BLaER1 treated with 17β-estradiol and CSF1 and Interleukin-3, amounts not matched to agents 10 nM and 100 nM (cell line): ENCODE measurements around the gene BANP.
"Not testable (repeated sequence)": the region's sequence is repeated elsewhere in the genome, so short reads cannot be mapped to it uniquely, and the experiment has no call there.

Experiments used
- H3K27ac ChIP-seq, 11 experiments: shearing (Covaris generic); formaldehyde crosslinking; 2 replicates each; pipeline ENCODE4 v1.8.1; 2022
- H3K27me3 ChIP-seq, 11 experiments: shearing (Covaris generic); formaldehyde crosslinking; 2 replicates each; pipeline ENCODE4 v1.8.1; 2022
- H3K36me3 ChIP-seq, 11 experiments: shearing (Covaris generic); formaldehyde crosslinking; 2 replicates each; pipeline ENCODE4 v1.8.1; 2022
- H3K4me1 ChIP-seq, 10 experiments: shearing (Covaris generic); formaldehyde crosslinking; 2 replicates each; pipeline ENCODE4 v1.8.1; 2022
- H3K4me2 ChIP-seq, 11 experiments: shearing (Covaris generic); formaldehyde crosslinking; 2 replicates each; pipeline ENCODE4 v1.8.1; 2022
- H3K4me3 ChIP-seq, 10 experiments: shearing (Covaris generic); formaldehyde crosslinking; 2 replicates each; pipeline ENCODE4 v1.8.1; 2022
- H3K9ac ChIP-seq, 11 experiments: shearing (Covaris generic); formaldehyde crosslinking; 2 replicates each; pipeline ENCODE4 v1.8.1; 2022
- H3K9me3 ChIP-seq, 11 experiments: shearing (Covaris generic); formaldehyde crosslinking; replicated peaks in 1 of 11; 2 replicates each; pipeline ENCODE4 v1.8.1; 2022
- H4K20me1 ChIP-seq, 11 experiments: shearing (Covaris generic); formaldehyde crosslinking; 2 replicates each; pipeline ENCODE4 v1.8.1; 2022
- Cebpa-rat ChIP-seq, 11 experiments: shearing (Covaris generic); IDR thresholded peaks; 2 replicates each; pipeline ENCODE4 v1.8.1; 2022

Gene BANP

GRCh38 chr16:87936375-87937230 is 14.6 kb upstream of the BANP start, which contains the start of gene CA5A:
Gene CA5A (minus strand): TSS chr16:87936529. CDS start chr16:87936450, 79 bp downstream.
- peak within 1 kb of the TSS in 7 of 11 experiments; percentile 14 to 60 (median 53); a peak in 8 of 22 replicates for H3K4me2 ChIP-seq
- no peaks in the 10 kb centered on the region; a peak in 1 of 22 replicates for H4K20me1 ChIP-seq
- H3K27ac ChIP-seq: no peak within 1 kb of the TSS
- no peaks in the 10 kb centered on the region for H3K36me3 ChIP-seq
- no peak within 1 kb of the TSS for H3K4me3 ChIP-seq
- H3K9me3 ChIP-seq: no peaks in the 10 kb centered on the region
- H3K4me1 ChIP-seq: peaks cover 0 to 9% (median 6%) of the 10 kb centered on the region in 10 experiments; a peak in 13 of 20 replicates
- no peaks in the 10 kb centered on the region for H3K27me3 ChIP-seq
- TF ChIP-seq Cebpa-rat (IDR thresholded peaks at IDR 0.05): no peak
- H3K9ac ChIP-seq: no peak within 1 kb of the TSS

GRCh38 chr16:87937231-87937542 is 14.0 kb upstream of the BANP start:
- not testable (repeated sequence) for H3K4me3 ChIP-seq, H3K36me3 ChIP-seq, H3K4me2 ChIP-seq, H3K27me3 ChIP-seq, H4K20me1 ChIP-seq, H3K27ac ChIP-seq, H3K9ac ChIP-seq, H3K4me1 ChIP-seq, H3K9me3 ChIP-seq

DNA sequence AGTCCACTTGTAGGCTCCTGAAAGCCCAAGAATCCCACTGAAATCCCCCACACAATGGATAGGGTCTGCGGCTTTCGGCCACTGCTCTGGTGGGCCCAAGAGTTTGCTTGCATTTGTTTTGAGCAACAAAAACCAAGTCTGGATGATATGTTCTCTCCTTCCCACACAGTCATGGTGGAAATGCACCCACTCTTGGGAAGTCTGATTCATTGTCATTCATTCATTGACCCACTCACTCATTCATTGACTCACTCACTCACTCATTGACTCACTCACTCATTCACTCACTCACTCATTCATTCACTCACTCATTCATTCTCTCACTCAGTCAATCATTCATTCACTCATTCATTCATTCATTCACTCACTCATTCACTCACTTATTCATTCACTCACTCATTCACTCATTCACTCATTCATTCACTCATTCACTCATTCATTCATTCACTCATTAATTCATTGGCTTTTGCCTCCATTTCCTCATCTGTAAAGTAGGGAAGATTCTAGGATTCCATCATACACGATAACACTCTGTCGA is 12.8 kb upstream of the BANP start:
- Histone ChIP-seq H3K27ac (no peak overlapping the region), H3K36me3 (no peaks in the 10 kb centered on the region), H4K20me1 (no peaks in the 10 kb centered on the region; a peak in 1 of 22 replicates), H3K4me1 (peaks cover 0 to 13% (median 7%) of the 10 kb centered on the region in 10 experiments; a peak in 13 of 20 replicates), H3K9ac (no peak overlapping the region), H3K9me3 (no peaks in the 10 kb centered on the region), H3K4me3 (no peak overlapping the region), H3K27me3 (no peaks in the 10 kb centered on the region), H3K4me2 (no peak overlapping the region)
- TF ChIP-seq Cebpa-rat (IDR thresholded peaks at IDR 0.05): no peak

- Histone ChIP-seq H3K4me3 (no peak overlapping the region), H3K27me3 (peaks cover under 1 to 11% (median 2%) of the 10 kb centered on the region in 11 experiments; a peak in 20 of 22 replicates), H3K4me2 (no peak overlapping the region), H3K9ac (no peak overlapping the region), H3K4me1 (peaks cover 0 to 13% (median 6%) of the 10 kb centered on the region in 10 experiments; a peak in 13 of 20 replicates), H3K27ac (no peak overlapping the region), H3K36me3 (no peaks in the 10 kb centered on the region), H4K20me1 (no peaks in the 10 kb centered on the region; a peak in 1 of 22 replicates), H3K9me3 (no peaks in the 10 kb centered on the region)
- no peak for TF ChIP-seq Cebpa-rat (IDR thresholded peaks at IDR 0.05)
These were observed 11.4 kb upstream of the BANP start for GRCh38 chr16:87939562-87940423.

DNA sequence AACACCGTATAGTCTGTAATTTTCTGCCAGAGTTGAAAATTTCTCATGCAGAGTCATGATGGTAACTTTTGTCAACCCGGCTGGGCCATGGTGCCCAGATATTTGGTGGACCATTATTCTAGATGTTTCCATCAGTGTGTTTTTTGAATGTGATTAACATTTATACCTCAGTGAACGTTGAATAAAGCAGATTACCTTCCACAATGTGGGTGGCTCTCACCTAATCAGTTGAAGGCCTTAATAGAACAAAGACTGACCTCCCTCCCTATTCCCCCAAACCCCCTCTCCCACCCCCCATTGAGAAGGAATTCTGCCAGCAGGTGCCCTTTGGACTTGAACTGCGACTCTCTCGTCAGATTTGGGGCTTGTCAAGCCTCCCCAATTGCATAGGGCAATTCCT is 8.6 kb upstream of the BANP start:
- TF ChIP-seq Cebpa-rat (IDR thresholded peaks at IDR 0.05): no peak
- H3K9me3 ChIP-seq: no peaks in the 10 kb centered on the region
- H3K4me2 ChIP-seq: no peak overlapping the region
- H3K4me1 ChIP-seq: peaks cover 2 to 16% (median 7%) of the 10 kb centered on the region in 10 experiments
- H3K27me3 ChIP-seq: peaks cover 7 to 28% (median 17%) of the 10 kb centered on the region in 11 experiments
- no peaks in the 10 kb centered on the region for H3K36me3 ChIP-seq
- H4K20me1 ChIP-seq: no peaks in the 10 kb centered on the region; a peak in 1 of 22 replicates
- no peak overlapping the region for H3K27ac ChIP-seq
- no peak overlapping the region for H3K9ac ChIP-seq
- H3K4me3 ChIP-seq: no peak overlapping the region

DNA sequence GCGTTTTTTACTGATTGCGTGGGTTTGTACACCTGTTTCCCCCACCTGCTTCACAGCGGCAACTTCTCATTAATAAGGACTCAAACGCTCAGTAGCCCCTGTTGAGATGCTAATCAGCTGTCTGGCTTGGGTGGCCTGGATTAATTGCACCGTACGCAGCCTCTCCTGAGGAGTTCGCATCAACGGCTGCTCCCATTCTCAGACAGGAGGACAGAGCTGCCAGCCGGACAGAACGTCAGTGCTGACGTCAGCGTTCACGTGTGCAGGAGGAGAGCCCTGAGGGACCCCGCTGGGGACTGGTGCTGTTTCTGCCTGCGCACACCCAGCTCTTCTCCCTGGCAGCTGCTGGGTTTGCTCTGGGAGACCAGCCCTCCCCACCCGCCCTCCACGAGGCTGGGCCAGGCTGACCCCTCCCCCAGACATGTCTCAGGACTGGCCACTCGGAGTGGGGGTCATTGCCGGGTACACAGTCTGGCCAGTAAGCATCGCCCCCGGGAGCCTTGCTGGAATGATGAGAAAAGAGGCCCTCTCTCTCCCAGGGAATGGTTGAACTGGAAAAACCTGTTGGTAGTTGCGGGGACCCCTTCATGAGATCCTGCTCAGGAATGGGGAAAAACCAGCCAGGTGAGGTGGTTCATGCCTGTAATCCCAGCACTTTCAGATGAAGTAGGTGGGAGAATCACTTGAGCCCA is 5.7 kb upstream of the BANP start:
- TF ChIP-seq Cebpa-rat (IDR thresholded peaks at IDR 0.05): no peak
- Histone ChIP-seq H3K9ac (no peak overlapping the region), H3K4me1 (peaks cover 25 to 35% (median 31%) of the 10 kb centered on the region in 10 experiments)

GRCh38 chr16:87946596-87947347 is 4.5 kb upstream of the BANP start:
- peak overlapping the region in 1 of 11 experiments; percentile 75; a peak in 1 of 22 replicates for H3K4me2 ChIP-seq
- no peak for TF ChIP-seq Cebpa-rat (IDR thresholded peaks at IDR 0.05)
- H3K27me3 ChIP-seq: peaks cover 7 to 28% (median 17%) of the 10 kb centered on the region in 11 experiments
- H3K9me3 ChIP-seq: no peaks in the 10 kb centered on the region
- peaks cover 26 to 36% (median 32%) of the 10 kb centered on the region in 10 experiments for H3K4me1 ChIP-seq
- no peak overlapping the region for H3K4me3 ChIP-seq
- no peaks in the 10 kb centered on the region for H4K20me1 ChIP-seq
- no peak overlapping the region for H3K9ac ChIP-seq
- no peaks in the 10 kb centered on the region for H3K36me3 ChIP-seq
- H3K27ac ChIP-seq: no peak overlapping the region

More for the DNA sequence above, 5.7 kb upstream of the BANP start:
- Histone ChIP-seq H3K27me3 (peaks cover 7 to 28% (median 17%) of the 10 kb centered on the region in 11 experiments), H3K4me2 (peak overlapping the region in 5 of 11 experiments; percentile 15 to 52 (median 28); a peak in 9 of 22 replicates), H3K4me3 (no peak overlapping the region), H3K27ac (no peak overlapping the region), H3K9me3 (no peaks in the 10 kb centered on the region), H3K36me3 (no peaks in the 10 kb centered on the region), H4K20me1 (no peaks in the 10 kb centered on the region)
